IPS DF 6.9 (cell line): Measurements from ENCODE around the gene SLC29A2.
"Not testable (repeated sequence)": the region's sequence is repeated elsewhere in the genome, so short reads cannot be mapped to it uniquely, and the experiment has no call there.

Experiments
- DNase-seq: peaks from one replicate; pipeline ENCODE4 v3.0.0-alpha.2; 2013; ENCODE audit warnings: low read depth, low spot score
- H3K27ac ChIP-seq: one replicate; pipeline ENCODE4 v1.5.1; 2013; ENCODE audit warnings: low read length, control low read depth
- H3K27me3 ChIP-seq: 2 replicates; pipeline ENCODE4 v1.6.1; 2013; ENCODE audit warnings: mild to moderate bottlenecking, low read length; ENCODE audit not compliant: control insufficient read depth, insufficient read depth
- H3K36me3 ChIP-seq: 2 replicates; pipeline ENCODE4 v1.6.1; 2013; ENCODE audit warnings: low read length; ENCODE audit not compliant: control insufficient read depth, insufficient read depth
- H3K4me1 ChIP-seq: 2 replicates; pipeline ENCODE4 v1.6.1; 2013; ENCODE audit warnings: low read length; ENCODE audit not compliant: control insufficient read depth, insufficient read depth
- H3K4me3 ChIP-seq: 2 replicates; pipeline ENCODE4 v1.5.1; 2013; ENCODE audit warnings: mild to moderate bottlenecking, low read length
- H3K9me3 ChIP-seq: 2 replicates; pipeline ENCODE4 v1.6.1; 2013; ENCODE audit warnings: low read length, inconsistent platforms; ENCODE audit not compliant: control insufficient read depth, insufficient read depth
- WGBS: extraction: QIAGEN DNeasy Blood & Tissue Kit; methylation state at CpG from one replicate; pipeline ENCODE4 v1.1.7; 2013; ENCODE audit warnings: mixed read lengths, missing lambda C conversion rate; ENCODE audit not compliant: insufficient read length, insufficient coverage; 5-methylcytosine and 5-hydroxymethylcytosine counted together

Gene SLC29A2

GRCh38 chr11:66324664-66325063, 46.9 kb downstream of the SLC29A2 start:
- DNase-seq: no peak
- H3K27ac ChIP-seq: no peak overlapping the region
- no peaks in the 10 kb centered on the region for H3K9me3 ChIP-seq
- no peaks in the 10 kb centered on the region for H3K27me3 ChIP-seq
- H3K4me3 ChIP-seq: no peak overlapping the region
- WGBS: no CpG with 5 or more reads among the region's 10 CpGs
- H3K36me3 ChIP-seq: 0 out of 2 replicates have a peak, but pooled peaks cover 3% of the 10 kb centered on the region
- peaks cover 12% of the 10 kb centered on the region for H3K4me1 ChIP-seq

- Histone ChIP-seq H3K36me3 (0 out of 2 replicates have a peak, but pooled peaks cover 3% of the 10 kb centered on the region), H3K4me1 (peaks cover 12% of the 10 kb centered on the region), H3K27ac (no peak overlapping the region), H3K9me3 (no peaks in the 10 kb centered on the region), H3K27me3 (no peaks in the 10 kb centered on the region), H3K4me3 (no peak overlapping the region)
- DNase-seq: no peak
- WGBS: no CpG with 5 or more reads among the region's 1 CpG
Measured at GRCh38 chr11:66323684-66324083, 47.9 kb downstream of the SLC29A2 start.

DNA sequence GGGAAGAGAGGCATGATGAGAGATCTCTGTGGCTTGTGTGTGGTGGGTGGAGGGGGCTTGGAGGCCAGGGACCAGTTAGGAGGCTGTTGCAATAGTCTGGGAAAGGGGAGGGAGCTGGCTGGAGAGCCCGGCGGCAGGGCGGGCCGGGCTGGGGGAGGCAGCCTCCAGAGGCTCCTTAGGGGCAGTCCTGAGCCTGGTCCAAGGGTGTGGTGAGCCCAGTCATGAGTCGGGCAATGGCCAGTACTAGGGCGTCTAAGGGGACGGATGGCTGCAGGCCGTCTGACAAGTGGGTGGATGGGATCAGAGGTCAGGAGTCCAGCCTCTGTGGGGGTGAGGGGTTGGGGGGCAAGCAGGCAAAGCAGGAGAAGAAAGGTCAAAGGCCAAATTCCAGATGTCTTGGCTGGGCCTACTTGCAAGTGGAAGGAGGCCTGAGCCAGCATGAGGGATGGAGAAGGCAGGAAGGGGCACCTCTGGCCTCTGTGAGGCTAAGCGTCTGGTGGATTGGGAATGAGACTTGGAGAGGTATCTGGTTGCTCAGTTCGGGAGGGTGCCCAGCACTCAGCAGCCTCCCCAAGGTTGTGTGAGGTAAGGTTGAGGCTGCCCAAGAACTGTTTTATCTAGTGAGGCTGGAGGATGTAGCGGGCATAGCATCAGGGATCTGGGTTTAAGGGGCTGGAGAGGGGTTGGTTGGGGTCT, 48.7 kb downstream of the SLC29A2 start:
- no CpG with 5 or more reads among the region's 11 CpGs for WGBS
- no peak for DNase-seq
- 0 out of 2 replicates have a peak, but pooled peaks cover 3% of the 10 kb centered on the region for H3K36me3 ChIP-seq

GRCh38 chr11:66321606-66322005, 50.0 kb downstream of the SLC29A2 start:
- H3K36me3 ChIP-seq: peaks cover 3% of the 10 kb centered on the region; the same call in 1 of the 2 replicates
- H3K4me1 ChIP-seq: peaks cover 20% of the 10 kb centered on the region
- H3K27ac ChIP-seq: no peak overlapping the region
- H3K4me3 ChIP-seq: no peak overlapping the region
- H3K27me3 ChIP-seq: no peaks in the 10 kb centered on the region
- no peaks in the 10 kb centered on the region for H3K9me3 ChIP-seq
- DNase-seq: no peak
- WGBS: no CpG with 5 or more reads among the region's 4 CpGs

More for the DNA sequence above, 48.7 kb downstream of the SLC29A2 start:
- H3K9me3 ChIP-seq: no peaks in the 10 kb centered on the region
- H3K4me3 ChIP-seq: no peak overlapping the region
- H3K27ac ChIP-seq: no peak overlapping the region
- H3K27me3 ChIP-seq: no peaks in the 10 kb centered on the region
- peaks cover 12% of the 10 kb centered on the region for H3K4me1 ChIP-seq

DNA sequence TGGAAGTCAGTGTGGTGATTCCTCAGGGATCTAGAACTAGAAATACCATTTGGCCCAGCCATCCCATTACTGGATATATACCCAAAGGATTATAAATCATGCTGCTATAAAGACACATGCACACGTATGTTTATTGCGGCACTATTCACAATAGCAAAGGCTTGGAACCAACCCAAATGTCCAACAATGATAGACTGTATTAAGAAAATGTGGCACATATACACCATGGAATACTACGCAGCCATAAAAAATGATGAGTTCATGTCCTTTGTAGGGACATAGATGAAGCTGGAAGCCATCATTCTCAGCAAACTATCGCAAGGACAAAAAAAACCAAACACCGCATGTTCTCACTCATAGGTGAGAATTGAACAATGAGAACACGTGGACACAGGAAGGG, 50.8 kb downstream of the SLC29A2 start:
- not testable (repeated sequence) for H3K4me3 ChIP-seq, H3K36me3 ChIP-seq, H3K27me3 ChIP-seq, H3K27ac ChIP-seq, H3K9me3 ChIP-seq, DNase-seq
- peaks cover 23% of the 10 kb centered on the region for H3K4me1 ChIP-seq
- no CpG with 5 or more reads among the region's 6 CpGs for WGBS

DNA sequence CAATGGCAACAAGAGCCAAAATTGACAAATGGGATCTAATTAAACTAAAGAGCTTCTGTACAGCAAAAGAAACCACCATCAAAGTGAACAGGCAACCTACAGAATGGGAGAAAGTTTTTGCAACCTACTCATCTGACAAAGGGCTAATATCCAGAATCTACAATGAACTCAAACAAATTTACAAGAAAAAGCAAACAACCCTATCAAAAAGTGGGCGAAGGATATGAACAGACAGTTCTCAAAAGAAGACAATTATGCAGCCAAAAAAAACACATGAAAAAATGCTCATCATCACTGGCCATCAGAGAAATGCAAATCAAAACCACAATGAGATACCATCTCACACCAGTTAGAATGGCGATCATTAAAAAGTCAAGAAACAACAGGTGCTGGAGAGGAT, 51.3 kb downstream of the SLC29A2 start:
- no CpG with 5 or more reads among the region's 2 CpGs for whole genome bisulfite sequencing

GRCh38 chr11:66318600-66318970, 53.0 kb downstream of the SLC29A2 start:
- H3K4me3 ChIP-seq: no peak overlapping the region
- H3K27ac ChIP-seq: no peak overlapping the region
- H3K27me3 ChIP-seq: no peaks in the 10 kb centered on the region
- no peaks in the 10 kb centered on the region; the same call in 1 of the 2 replicates for H3K36me3 ChIP-seq
- peaks cover 19% of the 10 kb centered on the region for H3K4me1 ChIP-seq
- no peak for DNase-seq
- no peaks in the 10 kb centered on the region for H3K9me3 ChIP-seq
- WGBS: no CpG with 5 or more reads among the region's 3 CpGs

More for the DNA sequence above, 51.3 kb downstream of the SLC29A2 start:
- H3K27me3 ChIP-seq, H3K36me3 ChIP-seq, H3K27ac ChIP-seq, DNase-seq, H3K4me3 ChIP-seq, H3K9me3 ChIP-seq: not testable (repeated sequence)
- H3K4me1 ChIP-seq: peaks cover 22% of the 10 kb centered on the region

- H3K27ac ChIP-seq: no peak overlapping the region
Measured at GRCh38 chr11:66317723-66318599, 53.6 kb downstream of the SLC29A2 start.

GRCh38 chr11:66317322-66317722, 54.2 kb downstream of the SLC29A2 start:
- Histone ChIP-seq H3K9me3 (no peaks in the 10 kb centered on the region), H3K36me3 (no peaks in the 10 kb centered on the region; the same call in 1 of the 2 replicates), H3K4me3 (no peak overlapping the region), H3K4me1 (peaks cover 19% of the 10 kb centered on the region), H3K27me3 (no peaks in the 10 kb centered on the region), H3K27ac (no peak overlapping the region)
- no CpG with 5 or more reads among the region's 14 CpGs for WGBS
- no peak for DNase-seq

More at GRCh38 chr11:66317723-66318599, 53.6 kb downstream of the SLC29A2 start:
- Histone ChIP-seq H3K27me3 (no peaks in the 10 kb centered on the region), H3K9me3 (no peaks in the 10 kb centered on the region), H3K4me3 (no peak overlapping the region), H3K36me3 (no peaks in the 10 kb centered on the region; the same call in 1 of the 2 replicates), H3K4me1 (peaks cover 19% of the 10 kb centered on the region)
- no peak for DNase-seq
- WGBS: no CpG with 5 or more reads among the region's 16 CpGs

DNA sequence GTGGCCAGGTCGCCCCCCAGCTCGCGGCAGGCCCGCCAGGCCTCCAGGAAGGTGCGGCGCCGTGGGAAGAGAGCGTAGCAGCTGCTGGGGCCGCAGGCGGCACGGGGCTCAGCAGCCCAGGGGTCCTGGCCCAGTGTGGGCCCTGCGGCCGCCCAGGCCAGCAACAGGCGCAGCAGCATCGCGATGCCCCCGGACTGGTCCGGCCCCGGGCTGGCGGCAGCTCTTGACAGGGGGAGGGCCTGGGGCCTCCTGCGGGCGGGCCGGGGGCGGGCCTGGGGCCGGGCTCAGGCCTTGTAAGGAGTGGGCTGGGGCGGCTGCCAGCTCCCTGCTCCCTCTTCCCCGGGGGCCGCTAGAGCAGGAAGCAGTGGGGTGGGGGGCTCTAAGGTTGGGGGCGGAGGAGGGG, 54.7 kb downstream of the SLC29A2 start, which contains the start of gene CD248:
CD248 (minus strand) TSS at position 196 of the 403 bp plus-strand sequence; CDS start at position 179, 17 bp downstream.
- no CpG with 5 or more reads among the region's 29 CpGs for WGBS
- no peak within 1 kb of the TSS for H3K27ac ChIP-seq

More for the DNA sequence above, 54.7 kb downstream of the SLC29A2 start, which contains the start of gene CD248:
- DNase-seq: no peak
- H3K36me3 ChIP-seq: no peaks in the 10 kb centered on the region; the same call in 1 of the 2 replicates
- H3K27me3 ChIP-seq: no peaks in the 10 kb centered on the region
- no peaks in the 10 kb centered on the region for H3K9me3 ChIP-seq
- H3K4me1 ChIP-seq: peaks cover 19% of the 10 kb centered on the region
- no peak within 1 kb of the TSS for H3K4me3 ChIP-seq
